LHCN-M2 (cell line): Measurements from ENCODE around the gene MAGI1. TPM values are rescaled to one million over a fixed set of nuclear protein-coding genes. Genes with fewer than 3 reads are reported as not detected.
"Not testable (repeated sequence)": the region's sequence is repeated elsewhere in the genome, so short reads cannot be mapped to it uniquely, and the experiment has no call there.

Experiments used
- DNase-seq: peaks from one replicate; pipeline ENCODE4 v3.0.0-alpha.2; 2012; ENCODE audit warnings: low read depth
- total RNA-seq: library from RNA; depleted of rRNA; stranded (reverse); fragments of >200 nt; gene quantifications from 2 replicates; pipeline ENCODE4 v1.2.3, GENCODE V29; 2014

MAGI1 gene
- total RNA-seq, 1 experiment from 2014 or later = 5.5 TPM

GRCh38 chr3:66039590-66039887 is 821 bp upstream of the MAGI1 start:
- DNase-seq = peak; percentile 47

- DNase-seq = no peak
Measured at GRCh38 chr3:66038384-66038725, 363 bp downstream of the MAGI1 start.

GRCh38 chr3:66037986-66038369 is 740 bp downstream of the MAGI1 start:
- DNase-seq = no peak

GRCh38 chr3:66037330-66037985 is 1.3 kb downstream of the MAGI1 start:
- DNase-seq = peak; percentile 25

GRCh38 chr3:66036586-66037148 is 2.1 kb downstream of the MAGI1 start:
- no peak for DNase-seq

- DNase-seq = no peak
Measured at GRCh38 chr3:66035763-66036477, 2.8 kb downstream of the MAGI1 start.

GRCh38 chr3:66033241-66034138 is 5.2 kb downstream of the MAGI1 start:
- DNase-seq = no peak

- no peak for DNase-seq
Measured at GRCh38 chr3:66031102-66031698, 7.5 kb downstream of the MAGI1 start.

GRCh38 chr3:66029443-66029842 is 9.3 kb downstream of the MAGI1 start:
- DNase-seq = no peak

- DNase-seq = no peak
Measured at GRCh38 chr3:66029014-66029413, 9.7 kb downstream of the MAGI1 start.

- no peak for DNase-seq
Measured at GRCh38 chr3:66028457-66028856, 10.3 kb downstream of the MAGI1 start.

- not testable (repeated sequence) for DNase-seq
Measured at GRCh38 chr3:66027099-66027498, 11.6 kb downstream of the MAGI1 start.

GRCh38 chr3:66023738-66024385 is 14.9 kb downstream of the MAGI1 start:
- no peak for DNase-seq

- DNase-seq = no peak
Measured at GRCh38 chr3:66023229-66023628, 15.5 kb downstream of the MAGI1 start.

- DNase-seq = peak; percentile 66
Measured at GRCh38 chr3:66021731-66022131, 17.0 kb downstream of the MAGI1 start.

- no peak for DNase-seq
Measured at GRCh38 chr3:66019896-66020295, 18.8 kb downstream of the MAGI1 start.

GRCh38 chr3:66018057-66019033 is 20.4 kb downstream of the MAGI1 start:
- no peak for DNase-seq

- DNase-seq = no peak
Measured at GRCh38 chr3:66017591-66017990, 21.1 kb downstream of the MAGI1 start.

- no peak for DNase-seq
Measured at GRCh38 chr3:66017084-66017483, 21.6 kb downstream of the MAGI1 start.

- DNase-seq = no peak
Measured at GRCh38 chr3:66015841-66016240, 22.9 kb downstream of the MAGI1 start.
